ENCODE data around the gene PPY.
A peak's percentile ranks its signal among the peaks of the same experiment; 100 is the strongest.
"Not testable (repeated sequence)": the region's sequence is repeated elsewhere in the genome, so short reads cannot be mapped to it uniquely, and the experiment has no call there.

Gene PPY

GRCh38 chr17:43905985-43906852, 36.1 kb downstream of the PPY start:
- DNase-seq (ENCODE audit: low read depth in 2 of 2): no peak

GRCh38 chr17:43905400-43905984, 36.8 kb downstream of the PPY start:
- no peak for DNase-seq (ENCODE audit: low read depth in 2 of 2)

GRCh38 chr17:43901861-43902589, 40.3 kb downstream of the PPY start:
- DNase-seq (ENCODE audit: low read depth in 2 of 2): no peak

GRCh38 chr17:43900858-43901754, 41.2 kb downstream of the PPY start:
- no peak for DNase-seq (ENCODE audit: low read depth in 2 of 2)

- DNase-seq (ENCODE audit: low read depth in 2 of 2): peak; percentile 73 to 84
Observed at GRCh38 chr17:43900183-43900857, 42.0 kb downstream of the PPY start.

- DNase-seq (ENCODE audit: low read depth in 2 of 2): no peak
Observed at GRCh38 chr17:43898446-43898845, 43.8 kb downstream of the PPY start.

DNA sequence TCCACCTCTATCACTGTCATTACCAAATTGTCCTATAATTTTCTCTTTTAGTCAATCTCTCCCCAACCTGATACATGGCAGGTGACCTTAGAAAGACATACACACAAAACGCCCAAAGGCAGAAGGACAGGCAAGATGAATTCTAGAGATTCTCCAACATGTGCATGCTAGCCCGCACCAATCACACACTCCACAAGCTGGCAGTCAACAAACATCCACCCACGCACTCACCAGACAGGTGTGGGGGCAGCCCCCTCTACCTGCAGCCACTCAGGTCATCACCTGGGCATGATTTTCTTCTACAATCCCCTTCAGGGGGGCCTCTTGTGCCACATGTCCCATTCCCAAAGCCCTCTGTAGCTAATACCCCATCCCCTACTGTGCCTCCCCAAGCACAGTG, 44.4 kb downstream of the PPY start:
- no peak for DNase-seq (ENCODE audit: low read depth in 2 of 2)

- not testable (repeated sequence) for DNase-seq (ENCODE audit: low read depth in 2 of 2)
Observed at GRCh38 chr17:43894494-43894893, 47.8 kb downstream of the PPY start.

DNA sequence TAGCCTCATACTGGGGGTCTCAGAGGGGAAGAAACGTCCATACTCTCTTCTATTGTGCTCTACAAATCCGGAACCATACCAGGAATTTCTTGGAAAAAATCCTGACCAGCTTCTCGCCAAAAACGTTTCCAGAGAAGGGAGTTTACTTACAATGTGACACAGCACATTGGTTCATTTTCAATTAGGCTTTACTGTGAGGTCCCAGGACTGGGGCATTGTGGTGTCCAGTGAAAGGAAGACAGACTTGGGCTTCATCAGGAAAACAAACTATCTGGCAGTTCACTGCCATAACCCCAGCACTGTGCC, 49.7 kb downstream of the PPY start:
- no peak for DNase-seq (ENCODE audit: low read depth in 2 of 2)

GRCh38 chr17:43891851-43892646, 50.2 kb downstream of the PPY start:
- no peak for DNase-seq (ENCODE audit: low read depth in 2 of 2)
